ENCODE results near the gene USP21. TPM values are rescaled to one million over a fixed set of nuclear protein-coding genes. Genes with fewer than 3 reads are reported as not detected.

Gene USP21
- polyA plus RNA-seq, 1 donor (not counting 4 experiments of a cell fraction or from before 2014, with no cell fraction given), result 9.5 TPM

DNA sequence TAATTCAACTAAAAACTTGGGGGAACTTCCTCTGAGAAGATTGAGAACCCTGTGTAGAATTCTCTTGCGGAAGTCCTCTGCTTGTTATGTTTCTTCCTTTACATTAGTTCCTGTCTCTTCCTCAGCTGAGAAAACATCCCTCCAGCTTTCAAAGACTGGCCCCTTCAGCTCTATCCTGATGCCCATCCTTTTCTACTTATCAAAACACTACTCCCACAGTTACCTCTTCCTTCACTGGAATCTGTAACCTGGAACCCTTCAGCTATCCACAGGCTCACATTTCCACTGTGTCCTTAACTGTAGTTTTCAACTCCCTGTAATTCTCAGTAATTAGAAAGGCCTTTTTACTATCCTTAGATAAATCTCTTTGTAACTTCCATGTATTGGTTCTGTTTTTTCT, 20.9 kb upstream of the USP21 start:
- dilution Hi-C loops (cut with MboI; ENCODE audit: extremely low pct_ligation_motif_present, low sequenced_read_pairs), result no loop called here
- H2AFZ ChIP-seq (ENCODE audit: control insufficient read depth, low read length), result no peak overlapping the region
- no peak overlapping the region for H3K27ac ChIP-seq (ENCODE audit: control insufficient read depth, insufficient read depth, low read length)
- no peak overlapping the region for H3K4me2 ChIP-seq (ENCODE audit: control insufficient read depth, extremely low read depth, insufficient read depth, low read depth, low read length)
- H3K4me3 ChIP-seq (ENCODE audit: control insufficient read depth in 2 of 3, extremely low read depth in 1 of 3, insufficient read depth in 2 of 3, low read depth in 1 of 3, low read length in 3 of 3), result no peak overlapping the region
- H3K9me1 ChIP-seq (ENCODE audit: control insufficient read depth, extremely low read depth, insufficient read depth, low read length), result no peaks in the 10 kb centered on the region
- H3K4me1 ChIP-seq (ENCODE audit: control insufficient read depth, extremely low read depth, insufficient read depth, low read length), result no peaks in the 10 kb centered on the region
- no peak overlapping the region for H3K9ac ChIP-seq (ENCODE audit: control insufficient read depth, extremely low read depth, insufficient read depth, low read length)
- H3K36me3 ChIP-seq (ENCODE audit: control insufficient read depth in 2 of 2, extremely low read depth in 1 of 2, insufficient read depth in 2 of 2, low read length in 2 of 2), result no peaks in the 10 kb centered on the region
- no peak for DNase-seq (ENCODE audit: low read depth, low spot score)
- TF ChIP-seq EZH2 (IDR thresholded peaks at IDR 0.05; ENCODE audit: low read length), result no peak
- TF ChIP-seq, protein P1, sequence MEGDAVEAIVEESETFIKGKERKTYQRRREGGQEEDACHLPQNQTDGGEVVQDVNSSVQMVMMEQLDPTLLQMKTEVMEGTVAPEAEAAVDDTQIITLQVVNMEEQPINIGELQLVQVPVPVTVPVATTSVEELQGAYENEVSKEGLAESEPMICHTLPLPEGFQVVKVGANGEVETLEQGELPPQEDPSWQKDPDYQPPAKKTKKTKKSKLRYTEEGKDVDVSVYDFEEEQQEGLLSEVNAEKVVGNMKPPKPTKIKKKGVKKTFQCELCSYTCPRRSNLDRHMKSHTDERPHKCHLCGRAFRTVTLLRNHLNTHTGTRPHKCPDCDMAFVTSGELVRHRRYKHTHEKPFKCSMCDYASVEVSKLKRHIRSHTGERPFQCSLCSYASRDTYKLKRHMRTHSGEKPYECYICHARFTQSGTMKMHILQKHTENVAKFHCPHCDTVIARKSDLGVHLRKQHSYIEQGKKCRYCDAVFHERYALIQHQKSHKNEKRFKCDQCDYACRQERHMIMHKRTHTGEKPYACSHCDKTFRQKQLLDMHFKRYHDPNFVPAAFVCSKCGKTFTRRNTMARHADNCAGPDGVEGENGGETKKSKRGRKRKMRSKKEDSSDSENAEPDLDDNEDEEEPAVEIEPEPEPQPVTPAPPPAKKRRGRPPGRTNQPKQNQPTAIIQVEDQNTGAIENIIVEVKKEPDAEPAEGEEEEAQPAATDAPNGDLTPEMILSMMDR (optimal IDR thresholded peaks at IDR 0.05 in 1 of 3, IDR thresholded peaks at IDR 0.05 in 1 of 3, conservative IDR thresholded peaks at IDR 0.05 in 1 of 3; ENCODE audit: extremely low read depth in 1 of 3, insufficient read depth in 2 of 3, low read length in 3 of 3), result no peak
- FAIRE-seq, result no peak
- H3K79me2 ChIP-seq (ENCODE audit: control insufficient read depth, insufficient read depth, low read length), result peaks cover 15% of the 10 kb centered on the region
- no peaks in the 10 kb centered on the region for H4K20me1 ChIP-seq (ENCODE audit: control insufficient read depth, extremely low read depth, insufficient read depth, low read length)
- H3K27me3 ChIP-seq (ENCODE audit: control insufficient read depth, extremely low read depth, insufficient read depth, low read length), result no peaks in the 10 kb centered on the region
- H3K9me3 ChIP-seq (ENCODE audit: control insufficient read depth, low read depth, low read length), result no peaks in the 10 kb centered on the region

DNA sequence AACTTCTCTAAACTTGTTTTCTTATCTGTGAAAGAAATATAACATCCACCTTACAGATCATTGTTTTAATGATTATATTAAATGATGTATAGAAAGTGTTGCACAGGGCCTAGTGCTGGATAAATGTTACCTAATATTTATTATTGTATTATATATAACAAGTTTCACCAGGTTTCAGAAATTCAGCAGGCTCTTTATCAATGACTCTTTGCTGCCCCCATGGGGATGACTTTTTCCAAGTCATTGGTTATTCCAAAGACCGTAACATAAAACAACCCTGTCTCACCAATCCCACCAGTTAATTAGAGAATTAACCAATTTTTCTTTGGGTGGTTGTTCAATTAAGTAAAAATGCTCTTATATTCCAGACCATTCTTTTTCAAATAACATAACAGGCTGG, 19.5 kb upstream of the USP21 start:
- dilution Hi-C loops (cut with MboI; ENCODE audit: extremely low pct_ligation_motif_present, low sequenced_read_pairs), result no loop called here
- H3K79me2 ChIP-seq (ENCODE audit: control insufficient read depth, insufficient read depth, low read length), result peaks cover 7% of the 10 kb centered on the region

More for the DNA sequence above, 19.5 kb upstream of the USP21 start:
- H3K36me3 ChIP-seq (ENCODE audit: control insufficient read depth in 2 of 2, extremely low read depth in 1 of 2, insufficient read depth in 2 of 2, low read length in 2 of 2), result no peaks in the 10 kb centered on the region
- H3K9ac ChIP-seq (ENCODE audit: control insufficient read depth, extremely low read depth, insufficient read depth, low read length), result no peak overlapping the region
- no peaks in the 10 kb centered on the region for H3K9me1 ChIP-seq (ENCODE audit: control insufficient read depth, extremely low read depth, insufficient read depth, low read length)
- H3K4me1 ChIP-seq (ENCODE audit: control insufficient read depth, extremely low read depth, insufficient read depth, low read length), result no peaks in the 10 kb centered on the region
- no peak overlapping the region for H3K4me2 ChIP-seq (ENCODE audit: control insufficient read depth, extremely low read depth, insufficient read depth, low read depth, low read length)
- no peak for TF ChIP-seq EZH2 (IDR thresholded peaks at IDR 0.05; ENCODE audit: low read length)
- TF ChIP-seq, protein P1 (optimal IDR thresholded peaks at IDR 0.05 in 1 of 3, IDR thresholded peaks at IDR 0.05 in 1 of 3, conservative IDR thresholded peaks at IDR 0.05 in 1 of 3; ENCODE audit: extremely low read depth in 1 of 3, insufficient read depth in 2 of 3, low read length in 3 of 3), result peak; percentile 18 to 30 (median 22)
- no peak overlapping the region for H3K4me3 ChIP-seq (ENCODE audit: control insufficient read depth in 2 of 3, extremely low read depth in 1 of 3, insufficient read depth in 2 of 3, low read depth in 1 of 3, low read length in 3 of 3)
- no peak overlapping the region for H3K27ac ChIP-seq (ENCODE audit: control insufficient read depth, insufficient read depth, low read length)
- no peak for DNase-seq (ENCODE audit: low read depth, low spot score)
- H3K9me3 ChIP-seq (ENCODE audit: control insufficient read depth, low read depth, low read length), result no peaks in the 10 kb centered on the region
- no peaks in the 10 kb centered on the region for H4K20me1 ChIP-seq (ENCODE audit: control insufficient read depth, extremely low read depth, insufficient read depth, low read length)
- FAIRE-seq, result no peak
- H2AFZ ChIP-seq (ENCODE audit: control insufficient read depth, low read length), result no peak overlapping the region
- no peaks in the 10 kb centered on the region for H3K27me3 ChIP-seq (ENCODE audit: control insufficient read depth, extremely low read depth, insufficient read depth, low read length)
